HEK293 (cell line): ENCODE measurements around the gene FSTL3.

Experiments used
- IKZF3 ChIP-seq: fragments of 450-650 bp; IDR thresholded peaks from 2 replicates; pipeline ENCODE4 v1.5.0; 2018; ENCODE audit warnings: missing biosample characterization, mild to moderate bottlenecking, missing genetic modification characterization, moderate library complexity
- KLF1 ChIP-seq: fragments of 450-650 bp; formaldehyde crosslinking; IDR thresholded peaks from 2 replicates; pipeline ENCODE4 v1.5.1; 2016; ENCODE audit warnings: missing biosample characterization, missing genetic modification characterization
- KLF7 ChIP-seq: fragments of 450-650 bp; formaldehyde crosslinking; IDR thresholded peaks from 2 replicates; pipeline ENCODE4 v1.5.1; 2016; ENCODE audit warnings: missing biosample characterization, missing genetic modification characterization, borderline replicate concordance
- KLF8 ChIP-seq: fragments of 450-650 bp; formaldehyde crosslinking; IDR thresholded peaks from 2 replicates; pipeline ENCODE4 v1.5.1; 2016; ENCODE audit warnings: missing biosample characterization, missing genetic modification characterization
- MYNN ChIP-seq: fragments of 450-650 bp; formaldehyde crosslinking; IDR thresholded peaks from 2 replicates; pipeline ENCODE4 v1.5.1; 2016; ENCODE audit warnings: missing biosample characterization, missing genetic modification characterization, borderline replicate concordance
- ZBTB10 ChIP-seq: fragments of 450-650 bp; formaldehyde crosslinking; IDR thresholded peaks from 2 replicates; pipeline ENCODE4 v1.5.1; 2016; ENCODE audit warnings: missing biosample characterization, missing genetic modification characterization
- ZBTB20 ChIP-seq: fragments of 450-650 bp; formaldehyde crosslinking; IDR thresholded peaks from 2 replicates; pipeline ENCODE4 v1.5.1; 2016; ENCODE audit warnings: missing biosample characterization, missing genetic modification characterization
- ZBTB8A ChIP-seq: fragments of 450-650 bp; formaldehyde crosslinking; IDR thresholded peaks from 2 replicates; pipeline ENCODE4 v1.5.1; 2016; ENCODE audit warnings: missing biosample characterization, missing genetic modification characterization
- ZFHX2 ChIP-seq: fragments of 450-650 bp; formaldehyde crosslinking; conservative IDR thresholded peaks from 2 replicates; pipeline ENCODE4 v1.5.1; 2016; ENCODE audit warnings: missing biosample characterization, missing genetic modification characterization
- ZFP3 ChIP-seq: fragments of 450-650 bp; formaldehyde crosslinking; IDR thresholded peaks from 2 replicates; pipeline ENCODE4 v1.5.1; 2016; ENCODE audit warnings: low read depth, missing biosample characterization, missing genetic modification characterization
- ZNF16 ChIP-seq: fragments of 450-650 bp; formaldehyde crosslinking; IDR thresholded peaks from 2 replicates; pipeline ENCODE4 v1.5.1; 2016; ENCODE audit warnings: low read depth, missing biosample characterization, missing genetic modification characterization
- ZNF214 ChIP-seq: fragments of 450-650 bp; formaldehyde crosslinking; IDR thresholded peaks from 2 replicates; pipeline ENCODE4 v1.5.1; 2017; ENCODE audit warnings: missing biosample characterization, mild to moderate bottlenecking, missing genetic modification characterization, borderline replicate concordance
- ZNF341 ChIP-seq: fragments of 450-650 bp; formaldehyde crosslinking; IDR thresholded peaks from 2 replicates; pipeline ENCODE4; 2016; ENCODE audit warnings: low read depth, missing biosample characterization, missing genetic modification characterization
- ZNF350 ChIP-seq: fragments of 450-650 bp; formaldehyde crosslinking; IDR thresholded peaks from 2 replicates; pipeline ENCODE4 v1.5.0; 2017; ENCODE audit warnings: missing biosample characterization, mild to moderate bottlenecking, missing genetic modification characterization
- ZNF433 ChIP-seq: fragments of 450-650 bp; formaldehyde crosslinking; IDR thresholded peaks from 2 replicates; pipeline ENCODE4 v1.5.1; 2016; ENCODE audit warnings: missing biosample characterization, missing genetic modification characterization, low read depth
- ZNF654 ChIP-seq: fragments of 450-650 bp; formaldehyde crosslinking; IDR thresholded peaks from 2 replicates; pipeline ENCODE4 v1.5.1; 2016; ENCODE audit warnings: low read depth, missing biosample characterization, missing genetic modification characterization
- ZNF677 ChIP-seq: fragments of 450-650 bp; IDR thresholded peaks from 2 replicates; pipeline ENCODE4 v1.5.0; 2018; ENCODE audit warnings: missing biosample characterization, mild to moderate bottlenecking, missing genetic modification characterization, moderate library complexity
- ZNF76 ChIP-seq: fragments of 450-650 bp; formaldehyde crosslinking; IDR thresholded peaks from 2 replicates; pipeline ENCODE4; 2016; ENCODE audit warnings: low read depth, missing biosample characterization, missing genetic modification characterization, borderline replicate concordance
- ZNF768 ChIP-seq: fragments of 450-650 bp; formaldehyde crosslinking; IDR thresholded peaks from 2 replicates; pipeline ENCODE4 v1.5.1; 2018; ENCODE audit warnings: missing biosample characterization, mild to moderate bottlenecking, missing genetic modification characterization
- ZNF776 ChIP-seq: fragments of 450-650 bp; formaldehyde crosslinking; IDR thresholded peaks from 2 replicates; pipeline ENCODE4 v1.5.0; 2017; ENCODE audit warnings: missing biosample characterization, missing genetic modification characterization, borderline replicate concordance
- ZNF830 ChIP-seq: fragments of 450-650 bp; IDR thresholded peaks from 2 replicates; pipeline ENCODE4 v1.5.0; 2018; ENCODE audit warnings: missing biosample characterization, missing genetic modification characterization, low read depth, mild to moderate bottlenecking, moderate library complexity
- ZXDB ChIP-seq: fragments of 450-650 bp; formaldehyde crosslinking; IDR thresholded peaks from 2 replicates; pipeline ENCODE4 v1.5.1; 2016; ENCODE audit warnings: missing biosample characterization, missing genetic modification characterization
- TF ChIP-seq, protein P1 (sequence below): fragments of 450-650 bp; formaldehyde crosslinking; IDR thresholded peaks from 2 replicates; pipeline ENCODE4 v1.5.1; 2017; ENCODE audit warnings: missing biosample characterization, missing genetic modification characterization
- TF ChIP-seq, protein P2 (sequence below): fragments of 450-650 bp; formaldehyde crosslinking; IDR thresholded peaks from 2 replicates; pipeline ENCODE4 v1.5.1; 2016; ENCODE audit warnings: missing biosample characterization, missing genetic modification characterization
- TF ChIP-seq, protein P3 (sequence below): fragments of 450-650 bp; formaldehyde crosslinking; IDR thresholded peaks from 2 replicates; pipeline ENCODE4 v1.5.1; 2016; ENCODE audit warnings: missing biosample characterization, missing genetic modification characterization

FSTL3 gene

DNA sequence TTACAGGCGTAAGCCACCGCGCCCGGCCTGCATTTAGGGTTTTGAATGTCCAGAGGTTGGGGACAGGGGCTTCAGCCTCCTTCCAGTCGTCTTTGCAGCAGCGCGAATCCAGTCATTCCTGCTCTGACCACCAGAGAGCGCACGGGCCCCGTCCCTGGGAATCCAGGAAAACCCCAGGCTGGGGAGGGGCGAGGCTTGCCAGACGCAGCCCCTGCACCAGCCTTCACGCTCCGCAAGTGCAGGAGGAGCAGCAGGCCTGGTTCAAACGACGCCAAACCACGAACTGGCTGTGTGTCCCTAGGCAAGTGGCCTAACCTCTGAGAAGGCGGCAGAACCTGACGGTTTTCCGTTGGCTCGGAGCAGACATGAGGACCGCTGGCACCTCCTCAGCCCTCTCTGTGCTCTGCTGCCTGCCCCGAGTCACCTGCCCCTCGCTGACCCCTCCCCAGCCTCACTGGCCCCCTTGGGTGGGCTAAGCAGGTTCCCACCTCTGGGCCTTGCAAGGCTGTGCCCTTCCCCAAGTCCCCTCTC, 11.2 kb upstream of the FSTL3 start (continued):
- TF ChIP-seq ZNF76 (no peak), ZNF341 (tag by site-specific recombination) (peak; percentile 77), ZBTB8A (0 out of 2 replicates have a peak, but pooled peaks have one; percentile 22), KLF1 (0 out of 2 replicates have a peak, but pooled peaks have one; percentile 23), ZNF350 (tag by site-specific recombination) (no peak), ZNF677 (tag by site-specific recombination) (no peak), ZFP3 (tag by site-specific recombination) (no peak), MYNN (no peak), KLF8 (tag by site-specific recombination) (peak; percentile 69), ZBTB20 (peak; percentile 37; the same call in 1 of the 2 replicates), KLF7 (tag by site-specific recombination) (peak; percentile 47; the same call in 1 of the 2 replicates), ZNF214 (tag by site-specific recombination) (no peak), ZXDB (peak; percentile 76), ZNF776 (tag by site-specific recombination) (no peak), ZNF433 (tag by site-specific recombination) (no peak), ZNF830 (no peak), ZBTB10 (0 out of 2 replicates have a peak, but pooled peaks have one; percentile 32), ZFHX2 (no peak), IKZF3 (tag by site-specific recombination) (peak; percentile 71; the same call in 1 of the 2 replicates), ZNF16 (tag by site-specific recombination) (no peak), ZNF768 (tag by site-specific recombination) (no peak), ZNF654 (tag by site-specific recombination) (peak; percentile 75)
- TF ChIP-seq, protein P1, sequence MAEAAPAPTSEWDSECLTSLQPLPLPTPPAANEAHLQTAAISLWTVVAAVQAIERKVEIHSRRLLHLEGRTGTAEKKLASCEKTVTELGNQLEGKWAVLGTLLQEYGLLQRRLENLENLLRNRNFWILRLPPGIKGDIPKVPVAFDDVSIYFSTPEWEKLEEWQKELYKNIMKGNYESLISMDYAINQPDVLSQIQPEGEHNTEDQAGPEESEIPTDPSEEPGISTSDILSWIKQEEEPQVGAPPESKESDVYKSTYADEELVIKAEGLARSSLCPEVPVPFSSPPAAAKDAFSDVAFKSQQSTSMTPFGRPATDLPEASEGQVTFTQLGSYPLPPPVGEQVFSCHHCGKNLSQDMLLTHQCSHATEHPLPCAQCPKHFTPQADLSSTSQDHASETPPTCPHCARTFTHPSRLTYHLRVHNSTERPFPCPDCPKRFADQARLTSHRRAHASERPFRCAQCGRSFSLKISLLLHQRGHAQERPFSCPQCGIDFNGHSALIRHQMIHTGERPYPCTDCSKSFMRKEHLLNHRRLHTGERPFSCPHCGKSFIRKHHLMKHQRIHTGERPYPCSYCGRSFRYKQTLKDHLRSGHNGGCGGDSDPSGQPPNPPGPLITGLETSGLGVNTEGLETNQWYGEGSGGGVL (tag by site-specific recombination) = no peak
- TF ChIP-seq, protein P2, sequence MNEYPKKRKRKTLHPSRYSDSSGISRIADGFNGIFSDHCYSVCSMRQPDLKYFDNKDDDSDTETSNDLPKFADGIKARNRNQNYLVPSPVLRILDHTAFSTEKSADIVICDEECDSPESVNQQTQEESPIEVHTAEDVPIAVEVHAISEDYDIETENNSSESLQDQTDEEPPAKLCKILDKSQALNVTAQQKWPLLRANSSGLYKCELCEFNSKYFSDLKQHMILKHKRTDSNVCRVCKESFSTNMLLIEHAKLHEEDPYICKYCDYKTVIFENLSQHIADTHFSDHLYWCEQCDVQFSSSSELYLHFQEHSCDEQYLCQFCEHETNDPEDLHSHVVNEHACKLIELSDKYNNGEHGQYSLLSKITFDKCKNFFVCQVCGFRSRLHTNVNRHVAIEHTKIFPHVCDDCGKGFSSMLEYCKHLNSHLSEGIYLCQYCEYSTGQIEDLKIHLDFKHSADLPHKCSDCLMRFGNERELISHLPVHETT (tag by site-specific recombination) = peak; percentile 21; the same call in 1 of the 2 replicates
- TF ChIP-seq, protein P3, sequence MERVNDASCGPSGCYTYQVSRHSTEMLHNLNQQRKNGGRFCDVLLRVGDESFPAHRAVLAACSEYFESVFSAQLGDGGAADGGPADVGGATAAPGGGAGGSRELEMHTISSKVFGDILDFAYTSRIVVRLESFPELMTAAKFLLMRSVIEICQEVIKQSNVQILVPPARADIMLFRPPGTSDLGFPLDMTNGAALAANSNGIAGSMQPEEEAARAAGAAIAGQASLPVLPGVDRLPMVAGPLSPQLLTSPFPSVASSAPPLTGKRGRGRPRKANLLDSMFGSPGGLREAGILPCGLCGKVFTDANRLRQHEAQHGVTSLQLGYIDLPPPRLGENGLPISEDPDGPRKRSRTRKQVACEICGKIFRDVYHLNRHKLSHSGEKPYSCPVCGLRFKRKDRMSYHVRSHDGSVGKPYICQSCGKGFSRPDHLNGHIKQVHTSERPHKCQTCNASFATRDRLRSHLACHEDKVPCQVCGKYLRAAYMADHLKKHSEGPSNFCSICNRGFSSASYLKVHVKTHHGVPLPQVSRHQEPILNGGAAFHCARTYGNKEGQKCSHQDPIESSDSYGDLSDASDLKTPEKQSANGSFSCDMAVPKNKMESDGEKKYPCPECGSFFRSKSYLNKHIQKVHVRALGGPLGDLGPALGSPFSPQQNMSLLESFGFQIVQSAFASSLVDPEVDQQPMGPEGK (tag by site-specific recombination) = peak; percentile 73
- TF ChIP-seq, all 188 proteins: peak for 18
